ENCODE data around the gene PIM1.

The PIM1 gene

DNA sequence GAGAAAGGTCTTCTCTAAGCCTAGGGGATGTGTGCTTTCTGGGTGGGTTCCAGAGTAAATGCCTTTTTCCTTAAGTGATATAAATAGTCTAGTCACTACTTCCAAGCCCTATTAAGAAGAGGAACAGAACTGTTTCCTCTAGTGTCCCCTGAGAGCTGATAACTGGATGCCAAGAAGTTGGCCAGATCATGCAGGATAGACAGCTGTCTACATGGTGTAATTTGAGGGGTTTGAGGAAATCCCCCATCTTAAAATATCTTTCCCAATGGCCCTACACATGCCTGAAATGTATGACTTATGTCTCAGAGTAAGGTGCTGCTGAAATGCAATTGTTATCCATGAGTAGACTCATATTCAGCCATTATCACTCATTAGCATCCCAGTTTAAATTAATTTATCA is 20.2 kb upstream of the PIM1 start:
- TF ChIP-seq, protein P1, sequence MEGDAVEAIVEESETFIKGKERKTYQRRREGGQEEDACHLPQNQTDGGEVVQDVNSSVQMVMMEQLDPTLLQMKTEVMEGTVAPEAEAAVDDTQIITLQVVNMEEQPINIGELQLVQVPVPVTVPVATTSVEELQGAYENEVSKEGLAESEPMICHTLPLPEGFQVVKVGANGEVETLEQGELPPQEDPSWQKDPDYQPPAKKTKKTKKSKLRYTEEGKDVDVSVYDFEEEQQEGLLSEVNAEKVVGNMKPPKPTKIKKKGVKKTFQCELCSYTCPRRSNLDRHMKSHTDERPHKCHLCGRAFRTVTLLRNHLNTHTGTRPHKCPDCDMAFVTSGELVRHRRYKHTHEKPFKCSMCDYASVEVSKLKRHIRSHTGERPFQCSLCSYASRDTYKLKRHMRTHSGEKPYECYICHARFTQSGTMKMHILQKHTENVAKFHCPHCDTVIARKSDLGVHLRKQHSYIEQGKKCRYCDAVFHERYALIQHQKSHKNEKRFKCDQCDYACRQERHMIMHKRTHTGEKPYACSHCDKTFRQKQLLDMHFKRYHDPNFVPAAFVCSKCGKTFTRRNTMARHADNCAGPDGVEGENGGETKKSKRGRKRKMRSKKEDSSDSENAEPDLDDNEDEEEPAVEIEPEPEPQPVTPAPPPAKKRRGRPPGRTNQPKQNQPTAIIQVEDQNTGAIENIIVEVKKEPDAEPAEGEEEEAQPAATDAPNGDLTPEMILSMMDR (IDR thresholded peaks at IDR 0.05; ENCODE audit: unreplicated experiment in 3 of 3): no peak
- H3K27ac Mint-ChIP-seq: peak overlapping the region in 2 of 3 experiments; percentile 51 to 88
- H3K36me3 Mint-ChIP-seq (ENCODE audit: low read depth): no peaks in the 10 kb centered on the region
- H3K27me3 Mint-ChIP-seq (ENCODE audit: low read depth): peaks cover 5% of the 10 kb centered on the region
- peaks cover 17% of the 10 kb centered on the region for H3K4me1 Mint-ChIP-seq
- no peaks in the 10 kb centered on the region for H3K9me3 Mint-ChIP-seq
- no peak overlapping the region for H3K4me3 Mint-ChIP-seq

DNA sequence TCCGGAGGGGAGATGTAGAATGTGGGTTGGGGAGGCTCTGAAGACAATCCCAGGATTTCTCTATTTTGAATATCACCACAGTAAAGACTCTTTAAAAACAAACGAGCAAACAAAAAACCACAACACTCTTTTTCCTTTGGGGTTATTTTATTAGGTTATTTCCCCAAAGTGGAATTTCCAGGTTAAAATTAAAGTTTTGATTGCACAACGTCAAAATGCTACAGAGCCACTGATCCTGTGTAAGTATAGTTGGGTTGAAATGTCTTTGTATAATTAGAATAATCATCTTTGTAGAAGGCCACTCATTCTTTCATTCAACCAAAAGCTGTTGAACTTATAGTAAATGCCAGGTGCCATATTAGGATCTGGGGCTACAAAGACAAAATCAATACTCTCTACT is 19.6 kb upstream of the PIM1 start:
- H3K9me3 Mint-ChIP-seq: no peaks in the 10 kb centered on the region
- no peak overlapping the region for H3K4me3 Mint-ChIP-seq
- peaks cover 17% of the 10 kb centered on the region for H3K4me1 Mint-ChIP-seq
- H3K27ac Mint-ChIP-seq: peak overlapping the region in 2 of 3 experiments; percentile 51 to 88
- no peaks in the 10 kb centered on the region for H3K36me3 Mint-ChIP-seq (ENCODE audit: low read depth)
- TF ChIP-seq, protein P1 (IDR thresholded peaks at IDR 0.05; ENCODE audit: unreplicated experiment in 3 of 3): no peak
- H3K27me3 Mint-ChIP-seq (ENCODE audit: low read depth): peaks cover 5% of the 10 kb centered on the region

DNA sequence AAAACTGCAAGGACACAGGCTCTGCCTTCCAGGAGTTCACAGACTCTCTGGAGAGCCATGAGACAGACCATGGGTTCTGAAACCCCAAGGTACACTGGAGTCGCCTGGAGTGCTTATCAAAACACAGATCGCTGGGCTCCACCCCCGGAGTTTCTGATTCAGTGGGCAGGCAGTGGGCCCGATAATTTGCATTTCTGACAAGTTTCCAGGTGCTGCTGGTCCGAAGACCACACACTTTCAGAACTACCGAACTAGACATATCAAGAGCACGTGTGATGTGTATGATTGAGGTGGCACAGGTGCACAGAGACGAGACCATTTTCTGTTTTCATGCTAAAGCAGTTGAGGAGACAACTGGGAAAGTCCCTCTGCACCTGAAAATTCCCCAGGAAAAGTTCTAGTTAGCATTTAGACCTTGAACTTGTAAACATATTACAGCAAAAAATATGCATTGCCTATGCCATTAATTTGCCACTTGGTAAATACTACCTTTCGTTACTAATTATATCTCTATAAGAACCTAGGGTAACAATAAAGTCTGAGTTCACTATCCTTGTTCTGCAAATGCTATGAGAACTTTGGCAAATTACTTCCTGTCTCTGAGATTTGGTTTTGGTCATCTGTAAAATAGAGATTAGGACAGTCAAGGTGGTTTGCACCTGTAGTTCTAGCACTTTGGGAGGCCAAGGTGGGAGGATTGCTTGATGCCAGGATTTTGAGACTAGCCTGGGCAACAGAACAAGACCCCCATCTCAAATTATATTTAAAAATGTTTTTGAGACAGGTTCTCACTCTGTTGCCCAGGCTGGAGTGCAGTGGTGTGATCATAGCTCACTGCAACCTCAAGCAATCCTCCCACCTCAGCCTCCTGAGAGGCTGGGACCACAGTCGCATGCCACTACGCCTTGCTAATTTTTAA is 14.3 kb upstream of the PIM1 start:
- Mint-ChIP-seq H3K27ac (peak overlapping the region; percentile 31 to 59 (median 37)), H3K4me3 (no peak overlapping the region), H3K27me3 (ENCODE audit: low read depth) (peaks cover 5% of the 10 kb centered on the region), H3K4me1 (peaks cover 9% of the 10 kb centered on the region), H3K9me3 (no peaks in the 10 kb centered on the region), H3K36me3 (ENCODE audit: low read depth) (no peaks in the 10 kb centered on the region)
- TF ChIP-seq, protein P1 (IDR thresholded peaks at IDR 0.05; ENCODE audit: unreplicated experiment in 3 of 3): no peak

DNA sequence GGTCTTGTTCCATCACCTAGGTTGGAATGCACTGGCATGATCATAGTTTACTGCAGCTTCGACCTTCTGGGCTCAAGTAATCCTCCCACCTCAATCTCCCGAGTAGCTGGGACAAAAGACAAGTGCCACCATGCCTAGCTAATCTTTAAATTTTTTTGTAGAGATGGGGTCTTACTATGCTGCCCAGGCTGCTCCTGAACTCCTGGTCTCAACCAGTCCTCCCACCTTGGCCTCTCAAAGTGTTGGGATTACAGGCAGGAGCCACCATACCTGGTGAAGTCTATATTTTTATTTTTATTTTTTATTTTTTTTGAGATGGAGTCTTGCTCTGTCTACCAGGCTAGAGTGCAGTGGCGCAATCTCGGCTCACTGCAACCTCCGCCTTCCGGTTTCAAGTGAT is 11.4 kb upstream of the PIM1 start:
- TF ChIP-seq, protein P1 (IDR thresholded peaks at IDR 0.05; ENCODE audit: unreplicated experiment in 3 of 3): no peak
- Mint-ChIP-seq H3K4me1 (peaks cover 28% of the 10 kb centered on the region), H3K27me3 (ENCODE audit: low read depth) (peaks cover 5% of the 10 kb centered on the region), H3K4me3 (no peak overlapping the region), H3K27ac (no peak overlapping the region), H3K36me3 (ENCODE audit: low read depth) (no peaks in the 10 kb centered on the region), H3K9me3 (no peaks in the 10 kb centered on the region)

DNA sequence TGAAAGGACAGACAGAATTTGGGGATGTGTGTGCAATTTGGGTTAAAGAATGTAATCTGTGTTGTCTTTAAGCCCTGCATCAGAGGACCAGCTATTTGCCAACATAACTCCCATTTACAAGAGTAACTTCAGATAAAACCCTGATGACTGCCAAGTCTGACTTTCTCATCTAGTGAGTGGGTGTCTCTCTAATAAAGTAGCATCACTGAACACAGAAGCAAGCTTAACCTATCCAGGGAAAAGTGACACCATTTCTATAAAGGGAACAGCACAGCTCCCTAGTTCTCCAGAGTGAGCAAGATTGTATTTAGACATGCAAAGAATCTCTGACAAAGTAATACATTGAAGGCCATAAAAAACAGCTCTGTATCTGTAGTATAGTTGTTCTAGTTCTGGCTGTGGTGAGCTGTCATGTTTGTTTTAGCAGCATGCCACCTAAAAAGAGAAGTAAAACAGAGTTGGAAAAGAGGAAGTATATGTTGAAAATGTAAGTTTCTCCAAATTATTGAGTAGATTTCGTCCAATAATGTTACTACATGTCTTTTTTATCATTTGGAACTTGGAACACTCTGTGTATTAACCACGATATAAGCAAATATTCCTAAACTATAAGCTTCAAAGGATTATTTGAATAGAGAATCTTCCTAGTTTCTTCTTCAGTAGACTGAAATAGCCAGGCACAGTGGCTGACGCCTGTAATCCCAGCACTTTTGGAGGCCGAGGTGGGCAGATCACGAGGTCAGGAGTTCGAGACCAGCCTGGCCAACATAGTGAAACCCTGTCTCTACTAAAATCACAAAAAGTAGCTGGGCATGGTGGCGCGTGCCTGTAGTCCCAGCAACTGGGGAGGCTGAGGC is 8.8 kb upstream of the PIM1 start:
- Mint-ChIP-seq H3K4me3 (peak overlapping the region in 1 of 3 experiments; percentile 13), H3K36me3 (ENCODE audit: low read depth) (no peaks in the 10 kb centered on the region), H3K27me3 (ENCODE audit: low read depth) (no peaks in the 10 kb centered on the region), H3K27ac (peak overlapping the region; percentile 38 to 98 (median 92)), H3K9me3 (no peaks in the 10 kb centered on the region), H3K4me1 (peaks cover 23% of the 10 kb centered on the region)
- TF ChIP-seq, protein P1 (IDR thresholded peaks at IDR 0.05; ENCODE audit: unreplicated experiment in 3 of 3): no peak

Measured in nephron (organoid).